Measurements from ENCODE around the gene EGLN1. TPM values are rescaled to one million over a fixed set of nuclear protein-coding genes. Genes with fewer than 3 reads are reported as not detected.
"Not testable (repeated sequence)": the region's sequence is repeated elsewhere in the genome, so short reads cannot be mapped to it uniquely, and the experiment has no call there.

The EGLN1 gene
- total RNA-seq, 1 donor from 2014 or later, result 30.3 TPM

DNA sequence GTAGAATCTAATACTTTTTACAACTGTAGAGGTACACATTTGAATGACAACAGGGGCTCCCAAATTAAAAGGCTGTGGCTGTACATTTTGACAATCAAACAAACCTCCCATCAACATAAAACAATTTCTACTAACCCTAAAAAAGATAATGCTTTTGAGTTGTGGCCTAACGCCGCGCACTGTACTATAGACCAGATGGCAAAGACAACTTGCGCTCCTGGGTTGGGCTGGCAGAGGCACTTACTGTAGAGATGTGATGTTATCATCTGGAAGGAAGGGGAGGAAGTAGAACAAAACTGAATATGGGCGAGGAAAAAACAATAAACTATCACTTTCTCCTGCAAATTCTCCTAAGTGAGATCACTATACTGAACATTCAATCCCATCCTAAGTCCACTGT is 57.9 kb downstream of the EGLN1 start:
- no peak for DNase-seq (ENCODE audit: low spot score)

DNA sequence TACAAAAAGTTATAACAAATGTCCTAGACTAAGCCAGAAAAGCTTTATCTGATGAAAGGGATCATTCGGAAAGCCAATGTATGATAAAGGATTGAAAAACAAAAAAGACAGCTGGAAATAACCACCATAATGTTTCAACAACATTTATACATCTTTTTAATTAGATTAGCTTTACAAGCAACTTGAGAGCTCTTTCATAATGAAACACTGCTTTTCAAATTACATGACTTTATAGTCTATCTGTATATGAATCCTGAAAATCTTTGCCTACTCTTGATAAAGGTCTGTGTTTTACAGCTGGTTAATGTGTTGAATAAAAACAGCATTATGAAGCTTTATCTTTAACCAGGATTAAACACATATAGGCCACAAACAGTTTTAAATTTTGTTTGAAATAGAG is 58.5 kb downstream of the EGLN1 start:
- DNase-seq (ENCODE audit: low spot score), result no peak

DNA sequence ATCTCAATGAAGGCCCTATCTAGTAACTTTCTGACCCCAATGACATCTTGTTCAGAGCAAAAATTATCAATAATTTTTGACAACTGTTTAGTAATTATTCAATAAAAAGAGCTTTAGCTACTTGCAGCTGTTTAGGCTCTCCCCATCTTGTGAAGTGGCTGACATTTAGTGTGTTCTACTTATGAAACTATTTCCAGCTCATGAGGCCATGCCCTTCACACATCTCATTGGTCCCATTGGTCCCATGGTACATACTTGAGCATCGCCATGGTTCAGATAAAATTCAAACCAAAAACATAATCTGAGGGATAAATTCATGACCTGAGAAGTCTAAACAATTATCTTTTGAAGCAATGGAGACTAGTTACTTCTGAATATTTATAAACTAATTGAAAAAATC is 59.8 kb downstream of the EGLN1 start:
- no peak for DNase-seq (ENCODE audit: low spot score)

DNA sequence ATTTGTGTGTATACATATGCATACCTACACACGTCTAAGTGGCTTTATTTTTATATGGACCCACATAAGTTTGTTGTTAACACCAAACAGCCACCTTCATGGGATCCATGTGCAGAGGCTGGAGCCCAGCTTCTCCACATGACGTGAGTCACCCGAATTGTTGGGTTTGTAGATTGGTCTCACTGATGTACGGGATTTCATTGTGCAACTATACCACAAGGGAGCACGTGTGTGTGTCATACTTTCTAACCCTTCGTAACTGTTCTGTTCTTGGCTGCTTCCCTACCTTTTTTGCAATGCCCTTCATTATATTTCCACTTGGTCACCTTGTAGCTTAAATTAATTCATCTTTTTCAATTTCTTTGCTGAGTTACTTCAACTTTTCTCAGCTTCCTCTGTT is 63.0 kb downstream of the EGLN1 start:
- DNase-seq (ENCODE audit: low spot score), result no peak

DNA sequence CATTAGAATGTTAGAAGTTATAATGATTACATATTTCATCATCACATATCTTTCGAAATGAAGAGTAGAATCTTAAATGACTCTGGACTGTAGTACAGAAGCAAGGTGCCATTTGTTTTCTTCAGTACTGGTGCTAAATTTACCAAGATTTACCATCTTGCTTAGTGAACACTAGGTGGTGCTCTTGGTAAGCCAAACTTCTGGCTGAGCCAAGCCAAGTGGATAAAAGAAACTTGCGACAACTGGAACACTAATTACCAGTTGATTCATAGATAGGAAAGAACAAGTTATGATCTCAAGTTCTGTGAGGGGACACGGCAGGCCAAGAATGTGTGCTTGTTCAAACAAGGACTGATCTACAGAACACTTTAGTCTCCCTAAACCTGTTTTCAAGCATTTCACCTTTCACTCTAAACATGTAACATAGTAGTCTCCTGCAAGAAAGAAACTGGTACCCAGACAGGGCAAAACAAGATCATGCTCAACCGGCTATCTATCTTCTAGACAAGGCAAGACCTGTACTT is 64.2 kb downstream of the EGLN1 start:
- DNase-seq (ENCODE audit: low spot score), result peak; percentile 61

DNA sequence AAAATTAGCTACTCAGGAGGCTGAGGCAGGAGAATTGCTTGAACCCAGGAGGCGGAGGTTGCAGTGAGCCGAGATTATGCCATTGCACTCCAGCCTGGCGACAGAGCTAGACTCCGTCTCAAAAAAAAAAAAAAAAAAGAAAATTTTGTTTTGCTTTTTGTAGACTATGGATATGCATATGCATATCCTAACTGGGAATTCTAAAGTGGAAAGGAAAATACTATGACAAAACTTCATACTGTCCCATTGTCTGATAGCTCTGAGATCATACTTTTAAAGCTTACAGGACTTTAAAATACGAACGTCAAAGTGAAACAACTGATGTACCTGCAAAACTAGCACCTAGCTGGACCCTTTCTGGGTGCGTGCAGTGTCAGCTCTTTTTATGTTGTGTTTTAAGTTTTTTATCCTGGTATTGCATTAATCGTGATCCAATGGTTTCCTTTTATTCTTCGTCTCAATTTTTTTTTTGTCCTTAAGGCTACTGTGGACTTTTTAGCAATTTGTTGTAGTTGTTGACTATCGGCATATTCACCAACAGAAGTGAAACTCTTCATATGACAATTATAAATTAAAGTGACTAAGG is 64.8 kb downstream of the EGLN1 start:
- no peak for DNase-seq (ENCODE audit: low spot score)

DNA sequence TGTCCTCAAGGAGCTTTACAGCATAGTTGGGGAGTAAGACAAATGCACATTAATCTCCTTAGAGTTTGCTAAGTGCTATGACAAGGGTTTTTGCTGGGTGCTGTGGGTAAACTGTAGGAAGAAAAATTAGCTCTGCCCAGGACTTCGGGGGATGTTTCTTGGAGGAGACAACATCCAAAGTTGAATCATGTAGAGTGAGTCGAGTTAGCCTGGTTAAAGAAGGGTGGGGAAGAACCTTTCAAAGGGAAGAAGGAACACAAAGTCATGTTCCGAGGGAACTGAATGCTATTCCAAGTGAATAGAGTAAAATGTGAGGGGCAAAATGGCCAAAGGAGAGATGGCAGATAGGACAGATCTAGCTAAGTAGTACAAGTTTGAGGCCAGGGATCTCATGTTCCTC is 66.9 kb downstream of the EGLN1 start:
- no peak for DNase-seq (ENCODE audit: low spot score)

DNA sequence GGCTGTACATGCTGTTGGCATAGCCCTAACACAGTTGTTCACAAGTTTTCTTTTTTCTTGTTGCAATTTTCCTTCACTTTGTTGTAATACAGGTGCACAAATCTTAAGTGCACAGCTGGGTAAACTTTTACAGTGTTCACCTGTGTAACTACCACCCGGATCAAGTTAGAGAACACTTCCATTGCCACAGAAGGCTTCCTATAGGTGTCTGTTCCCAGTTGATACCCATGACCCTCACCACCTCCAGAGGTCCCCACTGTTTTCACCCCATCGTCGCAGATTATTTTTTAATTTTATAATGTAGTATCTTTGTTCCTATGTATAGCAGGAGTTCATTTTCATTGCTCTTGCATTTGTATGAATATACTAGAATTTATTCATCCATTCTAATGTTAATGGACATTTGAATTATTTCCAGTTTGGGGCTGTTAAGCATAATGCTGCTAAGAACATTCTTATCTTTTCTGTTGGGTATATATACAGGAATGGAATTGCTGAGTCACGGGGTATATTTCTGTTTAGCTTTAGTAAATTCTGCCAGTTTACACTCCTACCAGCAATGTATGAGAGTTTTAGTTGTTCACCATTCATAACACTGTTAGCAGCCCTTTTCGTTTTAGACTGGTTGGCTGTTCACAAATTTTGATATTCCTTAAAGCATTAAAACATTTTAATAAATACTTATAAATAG is 67.6 kb downstream of the EGLN1 start:
- no peak for DNase-seq (ENCODE audit: low spot score)

DNA sequence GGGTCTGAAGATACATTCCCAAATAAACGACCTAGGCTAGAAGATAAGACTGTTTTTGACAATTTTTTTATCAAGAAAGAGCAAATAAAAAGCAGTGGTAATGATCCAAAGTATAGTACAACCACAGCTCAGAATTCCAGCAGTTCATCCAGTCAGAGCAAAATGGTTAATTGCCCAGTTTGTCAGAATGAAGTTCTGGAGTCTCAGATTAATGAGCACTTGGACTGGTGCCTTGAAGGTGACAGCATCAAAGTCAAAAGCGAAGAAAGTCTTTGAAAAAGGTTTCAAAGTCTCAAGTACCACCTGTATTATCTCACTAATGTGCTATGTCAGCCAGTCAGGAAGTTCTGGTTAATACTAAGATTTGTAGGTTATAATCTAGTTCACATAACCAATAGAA is 69.0 kb downstream of the EGLN1 start:
- DNase-seq (ENCODE audit: low spot score), result no peak

DNA sequence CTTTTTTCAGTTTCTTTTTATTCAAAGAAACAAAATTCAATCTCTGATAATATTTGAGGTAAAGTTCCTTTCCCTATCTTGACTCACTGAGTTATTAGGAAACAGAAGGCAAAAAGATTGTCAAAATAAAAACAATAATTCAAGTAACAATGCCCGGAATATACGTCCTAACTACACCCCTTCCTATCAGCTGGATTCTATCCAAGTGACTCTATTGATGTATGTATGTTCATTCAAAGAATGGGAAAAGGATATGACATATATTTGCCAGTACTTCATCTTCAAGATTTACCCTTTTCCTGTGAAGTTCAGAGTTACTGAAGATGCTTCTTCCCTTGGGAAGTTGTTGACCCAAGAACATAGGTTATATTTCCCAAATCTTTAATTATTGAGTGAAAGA is 70.3 kb downstream of the EGLN1 start:
- DNase-seq (ENCODE audit: low spot score), result no peak

DNA sequence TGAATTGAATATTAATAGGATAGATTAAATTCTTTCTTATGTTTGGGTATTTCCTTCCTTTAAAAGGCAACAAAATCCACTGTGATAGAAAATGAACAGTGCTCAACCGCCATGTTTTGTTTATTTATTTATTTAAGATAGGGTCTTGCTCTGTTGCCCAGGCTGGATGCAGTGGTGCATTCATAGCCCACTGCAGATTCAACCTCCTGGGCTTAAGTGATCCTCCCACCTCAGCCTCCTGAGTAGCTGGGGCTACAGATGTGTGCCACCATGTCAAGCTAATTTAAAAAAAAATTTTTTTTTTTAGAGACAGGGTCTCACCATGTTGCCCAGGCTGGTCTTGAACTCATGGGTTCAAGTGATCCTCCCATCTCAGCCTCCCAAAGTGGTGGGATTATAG is 73.2 kb downstream of the EGLN1 start:
- DNase-seq (ENCODE audit: low spot score), result not testable (repeated sequence)

DNA sequence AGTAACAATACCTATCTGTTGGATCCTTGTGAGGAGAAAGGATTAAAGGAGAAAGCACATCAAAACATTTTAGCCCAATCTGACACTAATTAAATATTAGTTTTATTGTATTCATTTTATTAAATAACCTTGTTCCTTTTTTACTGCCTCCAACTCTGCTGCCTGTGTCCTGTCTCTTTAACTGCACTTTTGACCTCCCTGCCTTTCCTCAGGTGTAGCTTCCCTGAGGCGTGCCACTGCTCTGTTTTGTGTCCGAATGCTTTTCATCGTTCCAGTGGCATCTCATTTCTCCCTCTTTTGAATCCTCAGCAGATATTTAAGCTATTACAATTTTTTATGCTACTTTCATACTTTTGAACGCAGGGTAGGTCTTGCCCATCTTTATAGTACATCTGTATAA is 73.6 kb downstream of the EGLN1 start:
- DNase-seq (ENCODE audit: low spot score), result no peak

DNA sequence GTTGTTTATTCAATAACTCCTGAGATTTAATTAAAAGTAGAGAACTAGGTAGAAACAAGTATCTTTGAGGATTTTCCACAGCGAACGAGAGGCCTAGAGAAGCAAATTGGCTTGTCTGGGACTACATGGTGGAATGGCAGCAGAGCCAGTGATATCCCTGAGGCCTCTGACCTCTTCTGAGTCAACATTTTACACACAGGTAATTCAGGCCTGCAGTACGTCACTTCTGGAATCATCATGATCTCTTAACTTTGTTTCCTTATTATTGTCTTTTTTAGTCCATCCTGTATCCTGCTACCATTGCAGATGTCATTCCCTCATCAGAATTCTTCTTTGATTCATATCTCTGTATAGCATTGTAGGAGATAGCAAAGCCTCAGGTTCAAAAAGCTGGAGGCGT is 74.1 kb downstream of the EGLN1 start:
- DNase-seq (ENCODE audit: low spot score), result no peak

DNA sequence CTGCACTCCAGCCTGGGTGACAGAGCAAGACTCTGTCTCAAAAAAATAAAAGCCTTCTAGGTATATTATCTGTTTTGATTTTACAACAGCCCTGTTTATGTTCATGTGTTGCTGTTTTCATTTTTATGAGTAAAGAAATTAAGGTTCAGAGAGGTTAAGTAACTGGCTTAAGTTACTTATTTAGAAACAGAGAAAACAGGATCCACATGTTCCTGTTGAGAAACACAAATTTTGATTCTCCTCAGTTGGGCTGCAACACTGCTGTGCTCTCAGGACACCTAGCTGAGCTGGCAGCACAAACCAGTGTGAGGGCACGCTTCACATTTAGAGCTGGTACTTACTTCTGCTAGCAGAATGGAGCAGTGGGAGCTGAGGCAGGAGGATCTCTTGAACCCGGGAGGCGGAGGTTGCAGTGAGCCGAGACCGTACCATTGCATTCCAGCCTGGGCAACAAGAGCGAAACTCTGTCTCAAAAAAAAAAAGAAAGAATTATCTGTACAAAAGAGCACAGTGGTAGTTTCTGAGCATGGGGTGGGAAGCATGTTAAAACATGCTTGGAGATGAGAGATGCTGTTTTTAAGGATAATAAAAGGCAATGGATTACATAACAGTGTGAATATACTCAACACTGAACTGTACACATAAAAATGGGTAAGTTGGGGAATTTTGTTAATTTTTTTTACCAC is 81.6 kb downstream of the EGLN1 start:
- DNase-seq (ENCODE audit: low spot score), result no peak

DNA sequence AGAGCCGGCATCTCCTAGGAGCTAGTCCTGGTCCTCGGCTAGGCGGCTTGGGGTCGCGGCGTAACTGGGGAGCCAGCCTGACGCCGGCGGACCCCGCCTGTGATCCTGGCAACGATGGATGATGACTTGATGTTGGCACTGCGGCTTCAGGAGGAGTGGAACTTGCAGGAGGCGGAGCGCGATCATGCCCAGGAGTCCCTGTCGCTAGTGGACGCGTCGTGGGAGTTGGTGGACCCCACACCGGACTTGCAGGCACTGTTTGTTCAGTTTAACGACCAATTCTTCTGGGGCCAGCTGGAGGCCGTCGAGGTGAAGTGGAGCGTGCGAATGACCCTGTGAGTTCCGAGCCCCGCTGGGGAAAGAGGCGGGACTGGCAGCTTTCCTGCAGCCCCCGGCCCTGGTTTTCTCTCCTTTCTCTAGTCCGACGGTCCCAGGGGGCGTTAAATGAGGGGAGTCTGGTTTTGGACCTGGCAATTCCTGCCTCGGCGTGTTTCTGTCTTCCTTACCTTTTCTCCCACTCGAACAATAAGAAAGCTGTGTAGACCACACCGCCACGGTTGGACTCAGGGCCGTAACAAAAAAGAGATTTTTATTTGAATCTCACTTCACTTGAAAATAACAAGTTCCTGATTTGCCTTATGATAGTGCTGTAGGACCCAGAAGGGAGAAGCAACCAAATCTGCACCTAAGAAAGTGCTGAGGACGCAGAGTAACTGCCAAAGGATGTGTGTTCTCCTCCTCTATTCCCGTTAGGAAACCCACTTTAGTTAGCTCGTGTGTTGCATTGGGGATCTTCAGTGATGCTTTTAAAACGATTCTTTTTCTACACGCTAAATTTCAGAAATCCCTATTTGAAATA is 83.6 kb downstream of the EGLN1 start, which contains the start of gene SPRTN:
SPRTN (plus strand) TSS at position 24 of the 859 bp plus-strand sequence; CDS start at position 115, 91 bp downstream.
- no peak for DNase-seq (ENCODE audit: low spot score)

DNA sequence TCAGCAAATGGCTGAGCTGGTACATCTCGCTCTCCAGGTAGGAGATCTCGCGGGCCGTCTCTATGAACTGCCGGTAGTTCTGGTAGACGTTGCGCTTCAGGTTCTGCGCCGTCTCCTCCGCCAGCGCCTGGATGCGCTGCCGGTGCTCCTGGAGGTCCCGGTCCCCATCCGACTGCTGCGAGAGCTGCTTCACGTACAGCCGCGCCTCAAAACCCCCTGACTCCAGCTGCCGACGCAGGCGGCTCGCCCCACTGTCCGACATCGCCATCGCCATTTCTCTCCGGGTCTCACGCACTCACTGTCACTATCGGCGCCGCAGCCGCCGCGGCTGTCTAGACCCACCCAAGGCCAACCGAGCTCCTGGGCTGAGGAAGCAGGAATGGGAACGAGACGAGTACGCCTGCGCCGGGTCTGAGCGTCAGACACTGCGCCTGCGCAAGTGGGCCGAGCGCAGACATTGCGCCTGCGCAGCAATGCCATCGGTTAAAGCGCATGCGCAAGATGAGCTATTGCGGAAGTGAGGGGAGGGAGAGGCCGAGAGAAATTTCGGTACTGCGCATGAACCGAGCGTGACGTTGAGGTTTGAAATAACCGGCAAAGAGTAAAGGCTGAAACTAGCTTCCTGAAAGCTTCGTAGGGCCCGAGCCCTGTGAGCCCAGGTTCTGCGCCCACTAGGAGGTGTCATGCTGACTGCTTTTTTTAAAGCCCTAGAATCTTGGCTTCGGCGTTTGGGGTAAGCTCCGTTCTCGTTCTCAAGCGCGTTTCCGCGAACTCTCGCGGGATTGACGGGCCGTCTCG is 84.4 kb downstream of the EGLN1 start, which contains the start of gene EXOC8:
EXOC8 (minus strand) TSS at position 381 of the 798 bp plus-strand sequence; CDS start at position 274, 107 bp downstream.
- DNase-seq (ENCODE audit: low spot score), result peak; percentile 97

DNA sequence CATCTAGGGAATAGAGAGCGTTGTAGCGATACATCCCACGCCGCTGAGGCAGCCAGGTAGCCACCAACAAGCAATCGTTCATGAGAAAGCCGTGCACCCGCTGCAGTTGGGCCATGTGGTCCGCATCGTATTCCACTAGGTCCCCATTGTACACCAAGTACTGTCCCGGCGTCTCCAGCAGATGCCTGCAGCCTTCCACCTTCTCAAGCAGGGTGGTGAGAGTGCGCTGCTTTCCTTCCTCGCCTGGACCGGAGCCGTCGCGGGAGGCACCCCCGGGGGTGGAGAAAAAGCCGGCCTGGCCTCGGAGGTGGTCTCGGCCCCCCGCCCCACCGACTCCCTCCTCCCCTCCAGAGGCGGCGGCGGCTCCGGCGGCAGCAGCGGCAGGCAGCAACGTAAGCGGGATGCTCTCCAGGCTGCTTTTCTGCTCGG is 85.0 kb downstream of the EGLN1 start:
- peak; percentile 52 for DNase-seq (ENCODE audit: low spot score)

DNA sequence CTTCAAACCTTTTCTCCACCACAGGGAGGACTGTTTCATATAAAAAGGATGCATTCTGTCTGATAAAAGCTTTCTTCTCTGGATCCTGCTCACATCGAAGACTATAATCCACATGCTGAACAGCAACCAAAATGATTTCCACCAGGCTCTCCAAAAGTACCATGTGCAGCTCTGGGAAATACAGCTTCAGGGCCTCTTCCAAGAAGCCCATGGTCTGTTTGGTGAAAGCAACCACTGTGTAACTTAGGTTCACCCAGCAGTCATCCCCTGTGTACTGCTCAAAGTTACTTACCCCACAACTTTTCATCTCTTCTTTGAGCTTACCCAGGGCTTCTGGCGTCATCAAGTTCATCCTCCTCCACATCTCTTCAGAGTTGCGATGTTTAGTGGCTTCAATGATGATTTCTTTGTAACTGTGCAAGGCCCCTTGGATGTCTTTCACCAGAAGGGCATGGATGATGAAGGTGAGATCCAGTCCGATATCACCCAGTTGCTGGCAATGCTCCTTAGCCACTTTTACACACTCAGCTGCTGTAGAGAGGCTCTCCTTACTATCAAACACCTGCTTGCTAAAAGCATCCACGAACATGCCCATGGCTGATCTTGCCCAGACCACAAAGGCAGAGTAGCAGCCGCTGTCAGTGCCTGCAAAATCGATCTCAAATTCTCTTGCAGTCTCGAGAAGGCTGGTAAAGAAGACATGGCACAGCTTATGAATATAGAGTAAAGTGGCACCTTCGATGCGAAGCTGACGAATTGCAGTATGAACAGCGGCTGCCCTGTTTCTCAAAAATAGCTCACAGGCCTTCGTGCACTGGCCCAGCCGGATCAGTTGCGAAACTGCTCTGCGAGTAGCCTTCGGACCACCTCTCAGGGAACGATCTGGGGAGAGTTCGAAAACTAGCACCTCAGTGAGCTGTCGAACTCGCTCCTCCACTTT is 86.2 kb downstream of the EGLN1 start:
- no peak for DNase-seq (ENCODE audit: low spot score)

DNA sequence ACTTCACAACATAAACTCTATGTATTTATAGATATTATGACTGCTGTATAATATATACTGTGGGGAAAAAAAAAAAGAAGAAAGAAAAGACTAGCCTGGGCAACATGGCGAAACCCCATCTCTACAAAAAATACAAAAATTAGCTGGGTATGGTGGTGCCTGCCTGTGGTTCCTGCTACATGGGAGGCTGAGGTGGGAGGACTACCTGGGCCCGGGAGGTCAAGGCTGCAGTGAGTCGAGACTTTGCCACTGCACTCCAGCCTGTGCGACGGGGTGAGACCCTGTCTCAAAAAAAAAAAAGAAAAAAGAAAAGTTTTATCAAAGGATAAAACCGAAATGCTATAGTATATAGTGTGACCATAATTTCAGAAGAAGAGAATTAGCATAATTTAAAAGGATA is 87.1 kb downstream of the EGLN1 start:
- DNase-seq (ENCODE audit: low spot score), result no peak
